HL-60 (cell line): ENCODE results near the gene MSI2.

ENCODE experiments used
- POLR2AphosphoS5 ChIP-seq: IDR thresholded peaks from 2 replicates; pipeline ENCODE4 v1.6.1; 2012; ENCODE audit warnings: low read depth
- REST ChIP-seq: IDR thresholded peaks from 2 replicates; pipeline ENCODE4 v1.6.1; 2012; ENCODE audit warnings: low read depth; ENCODE audit not compliant: insufficient replicate concordance
- TF ChIP-seq, protein P1 (sequence below): IDR thresholded peaks from one replicate; pipeline ENCODE4 v1.5.1; 2011; ENCODE audit warnings: low read length, control low read depth, inconsistent platforms; ENCODE audit not compliant: insufficient read depth

- TF ChIP-seq, protein P1, sequence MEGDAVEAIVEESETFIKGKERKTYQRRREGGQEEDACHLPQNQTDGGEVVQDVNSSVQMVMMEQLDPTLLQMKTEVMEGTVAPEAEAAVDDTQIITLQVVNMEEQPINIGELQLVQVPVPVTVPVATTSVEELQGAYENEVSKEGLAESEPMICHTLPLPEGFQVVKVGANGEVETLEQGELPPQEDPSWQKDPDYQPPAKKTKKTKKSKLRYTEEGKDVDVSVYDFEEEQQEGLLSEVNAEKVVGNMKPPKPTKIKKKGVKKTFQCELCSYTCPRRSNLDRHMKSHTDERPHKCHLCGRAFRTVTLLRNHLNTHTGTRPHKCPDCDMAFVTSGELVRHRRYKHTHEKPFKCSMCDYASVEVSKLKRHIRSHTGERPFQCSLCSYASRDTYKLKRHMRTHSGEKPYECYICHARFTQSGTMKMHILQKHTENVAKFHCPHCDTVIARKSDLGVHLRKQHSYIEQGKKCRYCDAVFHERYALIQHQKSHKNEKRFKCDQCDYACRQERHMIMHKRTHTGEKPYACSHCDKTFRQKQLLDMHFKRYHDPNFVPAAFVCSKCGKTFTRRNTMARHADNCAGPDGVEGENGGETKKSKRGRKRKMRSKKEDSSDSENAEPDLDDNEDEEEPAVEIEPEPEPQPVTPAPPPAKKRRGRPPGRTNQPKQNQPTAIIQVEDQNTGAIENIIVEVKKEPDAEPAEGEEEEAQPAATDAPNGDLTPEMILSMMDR = no peak
- TF ChIP-seq REST (no peak), POLR2AphosphoS5 (no peak)
Observed at GRCh38 chr17:57539529-57540301, 283.4 kb downstream of the MSI2 start.
